Hepatocyte (in vitro differentiated cells): Measurements from ENCODE around the gene MTR.

Source experiments
- CTCF ChIP-seq: fragments of 200-600 bp; sonication (generic); IDR thresholded peaks from 2 replicates; pipeline ENCODE4 v1.5.1; 2016; ENCODE audit warnings: antibody characterized with exemption, mild to moderate bottlenecking; ENCODE audit not compliant: poor library complexity
- EZH2 ChIP-seq: fragments of 200-600 bp; sonication (generic); IDR thresholded peaks from 2 replicates; pipeline ENCODE4 v1.6.1; 2016; ENCODE audit warnings: antibody characterized with exemption, mild to moderate bottlenecking, borderline replicate concordance
- EZH2phosphoT487 ChIP-seq: fragments of 200-600 bp; sonication (generic); IDR thresholded peaks from one replicate; pipeline ENCODE4 v1.6.1; 2018; ENCODE audit warnings: antibody characterized with exemption, mild to moderate bottlenecking, low read depth, moderate library complexity; ENCODE audit not compliant: unreplicated experiment, severe bottlenecking

- TF ChIP-seq EZH2phosphoT487 (no peak), CTCF (no peak), EZH2 (no peak)
These were observed 112.1 kb downstream of the MTR start for GRCh38 chr1:236907205-236907604.
